LNCaP clone FGC (cell line): ENCODE data around the gene GALNT18.

Experiments used
- DNase-seq: peaks from one replicate; pipeline ENCODE4 v3.0.0-alpha.2; 2011; ENCODE audit warnings: low read depth
- H3K4me3 ChIP-seq: 2 replicates; pipeline ENCODE4 v1.5.1; 2011; ENCODE audit warnings: mild to moderate bottlenecking, low read depth, low read length, control low read depth
- TF ChIP-seq, protein P1 (sequence below): IDR thresholded peaks from 2 replicates; pipeline ENCODE4 v1.5.1; 2012; ENCODE audit warnings: mild to moderate bottlenecking; ENCODE audit not compliant: control insufficient read depth, insufficient read depth; ENCODE audit errors: extremely low read depth

GALNT18 gene

GRCh38 chr11:11628651-11629050 lies 6.8 kb upstream of the GALNT18 start:
- no peak for DNase-seq

GRCh38 chr11:11626128-11626527 lies 4.3 kb upstream of the GALNT18 start:
- no peak overlapping the region for H3K4me3 ChIP-seq
- TF ChIP-seq, protein P1, sequence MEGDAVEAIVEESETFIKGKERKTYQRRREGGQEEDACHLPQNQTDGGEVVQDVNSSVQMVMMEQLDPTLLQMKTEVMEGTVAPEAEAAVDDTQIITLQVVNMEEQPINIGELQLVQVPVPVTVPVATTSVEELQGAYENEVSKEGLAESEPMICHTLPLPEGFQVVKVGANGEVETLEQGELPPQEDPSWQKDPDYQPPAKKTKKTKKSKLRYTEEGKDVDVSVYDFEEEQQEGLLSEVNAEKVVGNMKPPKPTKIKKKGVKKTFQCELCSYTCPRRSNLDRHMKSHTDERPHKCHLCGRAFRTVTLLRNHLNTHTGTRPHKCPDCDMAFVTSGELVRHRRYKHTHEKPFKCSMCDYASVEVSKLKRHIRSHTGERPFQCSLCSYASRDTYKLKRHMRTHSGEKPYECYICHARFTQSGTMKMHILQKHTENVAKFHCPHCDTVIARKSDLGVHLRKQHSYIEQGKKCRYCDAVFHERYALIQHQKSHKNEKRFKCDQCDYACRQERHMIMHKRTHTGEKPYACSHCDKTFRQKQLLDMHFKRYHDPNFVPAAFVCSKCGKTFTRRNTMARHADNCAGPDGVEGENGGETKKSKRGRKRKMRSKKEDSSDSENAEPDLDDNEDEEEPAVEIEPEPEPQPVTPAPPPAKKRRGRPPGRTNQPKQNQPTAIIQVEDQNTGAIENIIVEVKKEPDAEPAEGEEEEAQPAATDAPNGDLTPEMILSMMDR: no peak
- DNase-seq: no peak

More at GRCh38 chr11:11628651-11629050, 6.8 kb upstream of the GALNT18 start:
- TF ChIP-seq, protein P1: no peak
- no peak overlapping the region for H3K4me3 ChIP-seq

DNA sequence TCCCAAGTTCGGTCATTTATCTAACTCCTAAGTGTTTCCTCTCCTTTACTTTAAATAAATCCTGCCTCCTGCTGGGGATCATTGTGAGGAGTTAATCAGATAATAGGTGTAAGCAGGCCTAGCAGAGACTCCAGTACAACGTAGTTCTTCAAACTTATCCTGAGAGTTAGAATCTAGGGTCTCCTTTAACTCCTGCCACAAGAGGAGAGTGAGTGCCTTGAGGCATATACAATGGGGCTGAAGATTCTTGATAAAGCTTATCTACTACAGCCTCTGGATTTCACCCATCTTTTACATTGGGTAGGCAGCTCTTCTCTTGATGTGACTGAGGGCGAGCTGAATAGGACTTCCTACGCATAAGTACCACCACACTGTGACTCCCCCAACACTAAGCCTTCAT lies 3.1 kb upstream of the GALNT18 start:
- TF ChIP-seq, protein P1: no peak
- no peak overlapping the region for H3K4me3 ChIP-seq
- DNase-seq: no peak

DNA sequence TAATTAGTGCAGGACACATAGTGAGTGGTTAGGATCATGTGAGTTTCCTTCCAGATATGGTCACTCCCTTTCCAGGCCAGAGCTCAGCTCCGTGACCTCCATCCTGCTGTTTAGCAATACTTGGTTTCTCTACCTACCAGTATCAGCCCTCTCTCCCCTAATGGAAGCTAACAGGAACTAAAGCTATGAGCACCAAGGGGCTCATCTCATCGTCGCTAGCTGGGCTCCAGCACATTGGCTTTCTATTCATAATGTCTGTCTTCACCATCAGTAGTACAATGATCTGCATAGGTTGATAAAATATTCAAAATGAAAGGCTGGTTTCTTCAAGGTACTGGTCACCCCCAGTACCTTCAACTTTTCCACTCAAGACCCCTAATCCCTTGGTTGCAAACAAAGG lies 2.4 kb upstream of the GALNT18 start:
- TF ChIP-seq, protein P1: no peak
- no peak for DNase-seq
- H3K4me3 ChIP-seq: no peak overlapping the region

DNA sequence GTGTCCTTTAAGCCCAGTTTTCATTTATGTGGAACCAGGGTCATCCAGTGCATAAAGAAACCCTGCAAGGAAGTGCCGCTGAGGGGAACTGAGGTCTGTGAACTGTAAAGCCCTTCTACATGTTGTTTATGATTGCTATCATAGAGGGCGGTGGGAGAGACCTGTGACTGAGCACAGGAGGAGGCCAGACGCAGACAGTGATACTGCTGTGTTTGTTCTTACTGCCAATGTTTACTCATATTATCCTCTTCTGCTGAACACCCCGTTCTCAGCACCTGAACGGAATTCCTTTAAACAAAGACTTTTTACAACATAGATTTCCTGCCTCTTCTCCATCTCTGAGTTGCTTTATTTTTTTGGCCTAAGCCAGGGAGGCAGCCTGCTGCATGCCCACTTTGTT lies 967 bp upstream of the GALNT18 start:
- DNase-seq: peak; percentile 67
- no peak overlapping the region for H3K4me3 ChIP-seq
- TF ChIP-seq, protein P1: no peak

DNA sequence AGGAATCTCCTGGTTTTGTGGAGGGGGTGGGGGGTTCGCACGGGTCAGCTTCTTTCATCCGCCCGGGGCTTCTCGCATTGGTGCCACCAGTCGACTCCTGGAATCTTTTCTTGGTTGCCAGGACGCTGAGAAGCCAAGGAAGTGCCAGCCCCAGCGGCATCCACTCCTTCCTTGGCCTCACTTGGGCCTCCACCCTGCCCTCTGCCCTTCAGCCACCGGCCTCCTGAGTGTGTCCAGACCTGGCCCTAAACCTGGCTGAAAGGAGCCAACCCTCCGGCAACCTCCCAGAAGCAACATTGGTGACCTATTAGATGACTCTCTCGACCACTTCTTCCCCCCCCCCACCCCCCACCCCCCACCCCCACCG lies 518 bp upstream of the GALNT18 start:
- TF ChIP-seq, protein P1: no peak
- H3K4me3 ChIP-seq: peak overlapping the region; percentile 40
- no peak for DNase-seq

DNA sequence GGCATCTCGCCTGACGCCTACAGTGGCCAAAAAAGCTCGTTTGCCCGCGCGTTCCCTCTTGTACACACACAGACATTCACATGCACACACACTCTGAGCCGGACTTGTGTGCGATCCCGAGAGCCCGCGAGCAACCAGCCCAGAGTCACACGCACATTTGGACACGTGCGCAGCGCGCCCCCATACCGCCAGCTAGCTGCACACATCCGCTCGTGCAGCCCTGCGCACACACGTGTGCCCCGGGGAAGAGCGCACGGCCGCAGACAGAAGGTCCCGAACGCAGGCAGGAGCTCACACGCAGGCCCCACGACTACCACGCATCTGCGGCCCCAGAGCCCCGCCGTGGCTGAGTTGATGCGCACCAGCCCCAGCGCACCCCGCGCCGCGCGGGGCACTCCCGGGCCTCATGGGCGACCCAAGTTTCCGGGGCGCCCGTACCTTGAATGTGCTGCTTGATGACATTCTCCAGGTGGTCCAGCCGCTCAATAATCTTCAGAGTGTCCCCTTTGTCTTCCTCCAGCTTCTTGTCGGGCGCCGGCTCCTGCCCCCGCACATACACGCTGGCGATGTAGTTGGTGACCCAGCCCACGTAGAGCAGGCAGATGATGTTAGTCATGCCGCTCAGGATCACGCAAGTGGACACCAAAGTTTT lies 758 bp downstream of the GALNT18 start:
- H3K4me3 ChIP-seq: peak overlapping the region; percentile 76
- TF ChIP-seq, protein P1: peak; percentile 23
- no peak for DNase-seq
